HPDE6-E6E7 (cell line): ENCODE results near the gene ADGRD2.

Experiments
- DNase-seq: peaks from one replicate; pipeline ENCODE4 v3.0.0; 2011; ENCODE audit warnings: missing footprints; ENCODE audit errors: extremely low spot score

ADGRD2 gene

GRCh38 chr9:124496075-124496449, 45.8 kb downstream of the ADGRD2 start:
- DNase-seq, result no peak

GRCh38 chr9:124496463-124496862, 46.2 kb downstream of the ADGRD2 start:
- DNase-seq, result no peak

- DNase-seq, result no peak
Measured at GRCh38 chr9:124497441-124497840, 47.2 kb downstream of the ADGRD2 start.

GRCh38 chr9:124498040-124498439, 47.8 kb downstream of the ADGRD2 start:
- no peak for DNase-seq

- no peak for DNase-seq
Measured at GRCh38 chr9:124498499-124499146, 48.4 kb downstream of the ADGRD2 start.

GRCh38 chr9:124499216-124499615, 49.0 kb downstream of the ADGRD2 start:
- no peak for DNase-seq

GRCh38 chr9:124500028-124500795, 50.0 kb downstream of the ADGRD2 start:
- no peak for DNase-seq

GRCh38 chr9:124500796-124501611, 50.8 kb downstream of the ADGRD2 start:
- no peak for DNase-seq

GRCh38 chr9:124501771-124502320, 51.6 kb downstream of the ADGRD2 start:
- no peak for DNase-seq

- no peak for DNase-seq
Measured at GRCh38 chr9:124502711-124503702, 52.8 kb downstream of the ADGRD2 start.

GRCh38 chr9:124503713-124504529, 53.7 kb downstream of the ADGRD2 start:
- DNase-seq, result no peak

GRCh38 chr9:124504530-124505005, 54.3 kb downstream of the ADGRD2 start:
- DNase-seq, result no peak

- no peak for DNase-seq
Measured at GRCh38 chr9:124505006-124505900, 55.0 kb downstream of the ADGRD2 start.

GRCh38 chr9:124505901-124506346, 55.7 kb downstream of the ADGRD2 start:
- no peak for DNase-seq

GRCh38 chr9:124506433-124506832, 56.2 kb downstream of the ADGRD2 start:
- DNase-seq, result no peak

GRCh38 chr9:124506931-124507879, 57.0 kb downstream of the ADGRD2 start, which contains the start of gene NR5A1:
NR5A1 (minus strand) TSS chr9:124507399; CDS start chr9:124503395, 4,004 bp downstream.
- DNase-seq, result no peak

GRCh38 chr9:124507880-124508423, 57.7 kb downstream of the ADGRD2 start:
- DNase-seq, result no peak
